Cardiac fibroblast (primary cell): ENCODE data around the gene CELF2.
A peak's percentile ranks its signal among the peaks of the same experiment; 100 is the strongest.

Experiments
- DNase-seq, 2 donors: peaks; one replicate each; pipeline versions ENCODE4 v3.0.0 to v3.0.0-alpha.2; 2010; ENCODE audit warnings: low read depth in 2 of 2
- H3K4me3 ChIP-seq, 2 donors: replicated peaks in 1 of 2; 1 replicate in 1 of 2; 2 replicates in 1 of 2; pipeline ENCODE4 v1.5.1; 2011; ENCODE audit warnings: low read depth in 2 of 2, low read length in 2 of 2, mild to moderate bottlenecking in 2 of 2, moderate library complexity in 1 of 2
- TF ChIP-seq, protein P1 (sequence below): IDR thresholded peaks from one replicate; pipeline ENCODE4 v1.5.1; 2011; ENCODE audit warnings: low read depth, mild to moderate bottlenecking, low read length, inconsistent platforms

CELF2 gene

DNA sequence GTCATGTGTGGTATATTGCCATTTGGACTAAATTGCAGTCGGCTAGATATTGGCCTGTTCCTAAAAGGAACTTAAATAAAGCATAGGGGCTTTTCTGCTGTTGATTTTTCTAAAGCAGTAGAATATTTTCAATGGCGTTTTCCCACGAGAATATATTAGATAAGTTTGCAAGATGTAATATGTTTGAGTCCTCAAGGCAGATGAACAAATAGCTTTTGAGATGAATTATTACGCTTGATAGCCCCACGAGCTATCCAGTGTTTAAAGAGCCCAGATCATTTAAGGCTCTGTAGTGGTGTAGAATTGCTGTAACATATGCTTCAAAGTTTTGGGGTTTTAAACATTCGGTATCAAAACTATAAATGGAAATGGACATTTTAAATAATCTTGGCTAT lies 2.9 kb downstream of the CELF2 start:
- H3K4me3 ChIP-seq, result no peak overlapping the region
- TF ChIP-seq, protein P1, sequence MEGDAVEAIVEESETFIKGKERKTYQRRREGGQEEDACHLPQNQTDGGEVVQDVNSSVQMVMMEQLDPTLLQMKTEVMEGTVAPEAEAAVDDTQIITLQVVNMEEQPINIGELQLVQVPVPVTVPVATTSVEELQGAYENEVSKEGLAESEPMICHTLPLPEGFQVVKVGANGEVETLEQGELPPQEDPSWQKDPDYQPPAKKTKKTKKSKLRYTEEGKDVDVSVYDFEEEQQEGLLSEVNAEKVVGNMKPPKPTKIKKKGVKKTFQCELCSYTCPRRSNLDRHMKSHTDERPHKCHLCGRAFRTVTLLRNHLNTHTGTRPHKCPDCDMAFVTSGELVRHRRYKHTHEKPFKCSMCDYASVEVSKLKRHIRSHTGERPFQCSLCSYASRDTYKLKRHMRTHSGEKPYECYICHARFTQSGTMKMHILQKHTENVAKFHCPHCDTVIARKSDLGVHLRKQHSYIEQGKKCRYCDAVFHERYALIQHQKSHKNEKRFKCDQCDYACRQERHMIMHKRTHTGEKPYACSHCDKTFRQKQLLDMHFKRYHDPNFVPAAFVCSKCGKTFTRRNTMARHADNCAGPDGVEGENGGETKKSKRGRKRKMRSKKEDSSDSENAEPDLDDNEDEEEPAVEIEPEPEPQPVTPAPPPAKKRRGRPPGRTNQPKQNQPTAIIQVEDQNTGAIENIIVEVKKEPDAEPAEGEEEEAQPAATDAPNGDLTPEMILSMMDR, result no peak
- DNase-seq, result no peak

DNA sequence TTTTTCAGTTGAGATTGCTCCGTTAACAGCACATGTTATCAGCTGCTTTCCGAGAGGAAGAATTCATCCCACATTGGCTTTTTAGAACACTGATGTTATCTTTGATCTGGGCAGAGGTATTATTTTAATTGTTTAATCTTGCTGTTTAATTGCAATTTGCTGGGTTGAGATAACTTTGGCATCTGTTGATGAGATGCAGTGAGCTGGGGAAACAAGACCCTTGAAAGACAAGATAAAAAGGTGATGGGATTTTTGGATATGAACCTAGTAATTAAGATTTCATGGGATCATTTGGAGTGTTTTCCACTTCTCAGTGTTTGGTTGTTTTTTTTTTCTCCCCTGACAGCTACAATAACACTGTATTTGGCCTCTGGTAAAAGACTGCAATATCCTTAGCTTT lies 4.5 kb downstream of the CELF2 start:
- H3K4me3 ChIP-seq, result no peak overlapping the region
- DNase-seq, result no peak
- TF ChIP-seq, protein P1, result no peak

DNA sequence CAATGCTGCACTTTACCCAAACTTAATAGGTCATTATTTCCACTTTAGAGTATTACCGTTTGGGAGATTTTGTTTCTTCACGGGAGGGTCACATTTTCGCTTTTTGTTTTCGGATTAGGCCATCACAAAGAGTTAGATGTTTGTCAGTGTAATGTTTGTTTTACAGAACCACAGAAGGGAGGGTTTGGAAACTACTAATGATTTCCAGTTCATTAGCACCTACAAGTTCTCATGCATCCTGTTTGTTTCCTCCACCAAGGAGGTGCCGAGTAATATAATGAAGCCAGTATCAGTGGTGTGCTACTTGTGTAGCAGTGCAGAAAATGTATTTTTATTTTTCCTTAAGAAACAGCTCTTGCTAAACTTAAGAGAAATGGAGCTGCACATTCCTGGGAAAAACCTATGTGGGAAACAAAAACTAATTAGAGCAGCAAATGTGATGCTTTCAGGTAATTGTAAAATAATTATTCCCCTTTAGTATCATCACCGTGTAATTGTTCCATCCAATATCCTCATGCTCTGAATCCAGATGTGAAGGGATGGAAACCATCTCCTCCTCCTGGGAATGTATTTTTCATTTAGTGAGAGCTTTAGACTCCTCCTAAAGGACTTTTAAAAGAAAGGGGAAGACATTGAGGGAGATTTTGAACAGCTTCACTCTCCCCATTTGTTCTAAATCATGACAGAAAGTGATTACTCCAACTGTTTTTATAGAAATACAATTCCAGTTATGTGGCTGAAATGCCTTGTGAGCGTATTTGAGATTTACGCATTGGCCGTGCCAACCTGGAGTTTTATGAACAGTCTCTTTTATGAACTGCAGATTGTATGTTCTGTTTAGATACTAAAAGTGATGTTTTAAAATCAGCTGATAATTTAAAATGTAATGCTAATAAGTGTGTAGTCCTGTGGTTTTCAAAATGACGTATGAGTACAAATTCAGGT lies 5.6 kb downstream of the CELF2 start:
- no peak overlapping the region for H3K4me3 ChIP-seq
- TF ChIP-seq, protein P1, result no peak
- DNase-seq, result no peak

DNA sequence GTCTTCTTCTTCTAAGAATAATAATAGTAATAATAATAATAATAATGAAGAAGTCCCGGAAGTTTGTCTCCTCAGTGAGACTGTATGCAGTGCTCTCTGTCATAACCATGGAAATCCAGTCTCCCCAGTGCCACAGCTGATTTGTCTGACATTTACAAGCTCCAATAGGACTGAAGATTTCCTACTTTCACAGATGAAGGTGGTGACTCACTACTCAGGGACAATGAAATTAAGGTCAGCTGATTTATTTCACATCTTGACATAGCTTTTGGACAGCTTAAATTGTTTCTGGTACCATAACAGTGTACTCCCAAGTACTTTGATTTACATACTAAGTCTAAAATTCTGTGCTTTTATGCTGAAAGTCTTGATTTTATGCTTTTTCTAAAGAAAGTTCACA lies 6.9 kb downstream of the CELF2 start:
- TF ChIP-seq, protein P1, result no peak
- peak; percentile 72 to 76 for DNase-seq
- no peak overlapping the region for H3K4me3 ChIP-seq

DNA sequence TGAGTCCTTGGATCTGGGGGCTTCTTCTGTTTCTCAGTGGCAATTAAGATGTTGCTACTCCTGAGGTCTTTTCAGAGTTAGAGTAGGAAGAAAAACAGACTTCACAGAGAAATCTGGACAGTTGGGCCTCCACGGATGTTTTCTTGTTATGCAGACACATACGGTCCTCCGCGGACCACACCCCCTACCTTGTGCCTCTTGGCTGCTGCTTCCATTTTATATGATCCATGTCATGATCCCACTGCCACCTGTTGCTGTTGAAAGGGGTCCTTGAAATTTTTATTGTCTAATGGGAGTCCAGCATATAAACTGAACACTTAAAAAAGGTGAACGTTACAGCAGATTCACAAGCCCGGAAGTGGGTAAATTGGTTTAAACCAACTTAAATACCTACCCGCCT lies 8.3 kb downstream of the CELF2 start:
- no peak overlapping the region for H3K4me3 ChIP-seq
- DNase-seq, result no peak
- TF ChIP-seq, protein P1, result no peak

DNA sequence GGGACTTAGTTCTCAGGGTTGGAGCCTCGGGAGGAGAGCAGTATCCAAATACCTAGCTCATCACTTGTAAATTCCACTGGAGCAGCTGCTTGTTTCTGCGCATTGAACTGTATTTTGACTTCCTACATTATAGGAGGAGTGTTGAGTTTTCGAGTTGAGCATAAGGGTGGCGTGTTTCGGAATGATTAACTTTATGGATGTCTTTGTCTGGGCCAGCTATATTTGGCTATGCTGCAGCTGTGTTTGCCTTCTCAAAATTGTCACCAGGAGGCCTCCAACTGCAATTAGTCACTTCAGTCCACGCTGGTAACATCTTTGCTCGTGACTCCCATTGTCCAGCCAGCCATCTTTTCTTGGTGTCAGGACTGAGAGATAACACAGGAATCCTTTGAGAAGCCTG lies 9.1 kb downstream of the CELF2 start:
- peak in 1 of 2 donors; percentile 45 for DNase-seq
- no peak overlapping the region for H3K4me3 ChIP-seq
- TF ChIP-seq, protein P1, result no peak

DNA sequence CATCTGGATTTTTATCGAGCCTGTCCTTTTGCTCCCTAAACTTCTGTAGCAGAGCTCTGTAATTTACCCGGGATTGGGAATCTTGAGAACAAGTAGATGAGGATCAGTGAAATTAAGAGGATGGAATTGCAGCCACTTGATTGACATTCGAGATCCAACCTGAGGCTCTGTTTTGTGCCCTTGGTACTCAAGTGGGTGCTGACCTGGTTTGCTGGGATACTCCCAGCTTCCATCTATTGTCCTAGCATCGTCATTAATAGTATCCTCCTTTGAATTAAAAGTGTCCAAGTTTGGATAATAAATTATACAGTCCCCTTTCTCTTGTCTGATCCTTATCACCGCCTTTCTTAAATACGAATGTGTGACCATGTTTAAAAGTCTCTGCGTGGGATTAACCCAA lies 17.1 kb downstream of the CELF2 start:
- no peak overlapping the region for H3K4me3 ChIP-seq
- no peak for DNase-seq
- TF ChIP-seq, protein P1, result no peak
